Measurements from ENCODE around the gene DCDC1.
"Not testable (repeated sequence)": the region's sequence is repeated elsewhere in the genome, so short reads cannot be mapped to it uniquely, and the experiment has no call there.

Gene DCDC1

DNA sequence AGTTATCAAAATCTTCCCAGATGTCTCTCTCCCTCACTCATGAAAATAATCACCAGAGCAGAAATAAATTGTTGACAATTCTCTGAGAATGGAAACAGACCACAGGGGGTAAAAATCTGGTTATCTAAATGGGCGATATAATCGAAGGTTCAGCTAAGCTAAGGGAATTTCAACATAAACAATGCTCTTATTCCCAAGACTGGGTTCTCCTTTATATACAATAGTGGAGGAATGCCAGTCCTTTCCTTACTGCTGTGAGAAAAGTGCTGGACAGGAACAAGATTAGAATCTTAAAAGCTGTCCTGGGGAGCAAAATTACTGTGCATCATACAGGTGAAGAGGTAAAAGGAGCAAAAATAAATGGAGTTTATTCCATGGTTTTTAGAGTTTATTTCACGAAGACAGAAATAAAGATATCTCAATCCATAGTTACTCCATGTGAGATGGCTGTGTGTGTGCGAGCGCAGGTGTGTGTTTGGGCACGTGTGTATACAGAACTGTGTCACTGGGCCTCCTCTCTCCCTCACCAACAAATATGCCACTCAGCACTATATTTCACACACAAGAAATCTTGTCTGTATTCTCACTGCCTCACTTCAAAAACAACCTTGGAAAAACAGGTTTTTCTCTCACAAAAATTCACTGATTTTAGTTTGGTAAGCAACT lies 385.6 kb downstream of the DCDC1 start:
- Histone ChIP-seq H3K27me3 (ENCODE audit: control insufficient read depth in 1 of 2, insufficient read depth in 2 of 2, low read length in 2 of 2) (no peaks in the 10 kb centered on the region), H3K4me3 (ENCODE audit: low read depth in 1 of 2, low read length in 2 of 2) (no peak overlapping the region), H3K4me1 (ENCODE audit: insufficient read depth, low read length) (no peaks in the 10 kb centered on the region), H3K36me3 (ENCODE audit: insufficient read depth, low read length) (no peaks in the 10 kb centered on the region), H3K9ac (ENCODE audit: low read length) (no peak overlapping the region), H3K27ac (ENCODE audit: low read depth, low read length) (no peak overlapping the region), H3K9me3 (ENCODE audit: low read length) (no peaks in the 10 kb centered on the region)

DNA sequence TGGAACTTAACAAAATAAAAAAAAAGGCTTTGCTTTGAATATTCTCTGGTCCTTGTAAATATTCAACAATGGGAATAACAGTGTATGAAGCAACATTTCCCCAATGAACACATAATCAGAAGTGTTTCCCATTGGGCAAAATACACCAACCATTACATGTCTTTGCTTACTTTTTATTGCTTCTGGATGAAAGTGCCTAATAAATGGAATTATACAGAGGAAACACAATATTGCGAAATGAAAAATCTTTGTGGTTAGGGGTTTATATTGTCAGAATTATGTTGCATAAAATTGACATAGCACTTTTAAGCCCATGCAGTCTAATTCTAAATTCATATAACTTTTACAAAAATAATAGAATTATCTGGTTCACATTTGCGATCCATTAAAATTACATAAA lies 386.4 kb downstream of the DCDC1 start:
- no peaks in the 10 kb centered on the region for H3K27me3 ChIP-seq (ENCODE audit: control insufficient read depth in 1 of 2, insufficient read depth in 2 of 2, low read length in 2 of 2)
- H3K4me1 ChIP-seq (ENCODE audit: insufficient read depth, low read length): no peaks in the 10 kb centered on the region
- H3K9ac ChIP-seq (ENCODE audit: low read length): no peak overlapping the region
- H3K4me3 ChIP-seq (ENCODE audit: low read depth in 1 of 2, low read length in 2 of 2): no peak overlapping the region
- H3K9me3 ChIP-seq (ENCODE audit: low read length): no peaks in the 10 kb centered on the region
- no peaks in the 10 kb centered on the region for H3K36me3 ChIP-seq (ENCODE audit: insufficient read depth, low read length)
- H3K27ac ChIP-seq (ENCODE audit: low read depth, low read length): no peak overlapping the region

DNA sequence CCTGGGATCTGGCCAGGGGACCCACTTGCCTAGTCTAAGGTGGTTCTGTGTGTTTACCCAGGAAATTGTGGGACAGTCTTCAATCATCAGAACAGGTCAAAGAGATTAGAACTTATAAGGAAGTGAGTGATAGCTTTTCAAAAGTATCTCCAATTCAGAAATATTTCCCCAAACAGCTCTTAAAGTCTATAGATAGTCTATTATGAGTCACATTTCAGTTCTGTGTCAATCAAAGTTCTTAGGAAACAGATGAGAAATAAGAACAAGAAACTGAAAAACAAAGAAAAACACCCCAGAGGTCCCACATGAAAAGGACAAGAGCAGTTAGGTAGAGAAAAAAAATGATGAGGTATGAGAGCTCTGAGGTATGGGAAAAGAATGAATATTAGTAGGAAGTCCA lies 402.0 kb downstream of the DCDC1 start:
- no peak overlapping the region for H3K9ac ChIP-seq (ENCODE audit: low read length)
- H3K9me3 ChIP-seq (ENCODE audit: low read length): no peaks in the 10 kb centered on the region
- H3K4me1 ChIP-seq (ENCODE audit: insufficient read depth, low read length): no peaks in the 10 kb centered on the region
- no peaks in the 10 kb centered on the region for H3K27me3 ChIP-seq (ENCODE audit: control insufficient read depth in 1 of 2, insufficient read depth in 2 of 2, low read length in 2 of 2)
- H3K27ac ChIP-seq (ENCODE audit: low read depth, low read length): no peak overlapping the region
- no peaks in the 10 kb centered on the region for H3K36me3 ChIP-seq (ENCODE audit: insufficient read depth, low read length)
- H3K4me3 ChIP-seq (ENCODE audit: low read depth in 1 of 2, low read length in 2 of 2): no peak overlapping the region

GRCh38 chr11:30960387-30960992 lies 409.0 kb downstream of the DCDC1 start:
- no peaks in the 10 kb centered on the region for H3K36me3 ChIP-seq (ENCODE audit: insufficient read depth, low read length)
- no peaks in the 10 kb centered on the region for H3K4me1 ChIP-seq (ENCODE audit: insufficient read depth, low read length)
- H3K9ac ChIP-seq (ENCODE audit: low read length): no peak overlapping the region
- no peaks in the 10 kb centered on the region for H3K27me3 ChIP-seq (ENCODE audit: control insufficient read depth in 1 of 2, insufficient read depth in 2 of 2, low read length in 2 of 2)
- H3K4me3 ChIP-seq (ENCODE audit: low read depth in 1 of 2, low read length in 2 of 2): no peak overlapping the region
- H3K27ac ChIP-seq (ENCODE audit: low read depth, low read length): no peak overlapping the region
- no peaks in the 10 kb centered on the region for H3K9me3 ChIP-seq (ENCODE audit: low read length)

DNA sequence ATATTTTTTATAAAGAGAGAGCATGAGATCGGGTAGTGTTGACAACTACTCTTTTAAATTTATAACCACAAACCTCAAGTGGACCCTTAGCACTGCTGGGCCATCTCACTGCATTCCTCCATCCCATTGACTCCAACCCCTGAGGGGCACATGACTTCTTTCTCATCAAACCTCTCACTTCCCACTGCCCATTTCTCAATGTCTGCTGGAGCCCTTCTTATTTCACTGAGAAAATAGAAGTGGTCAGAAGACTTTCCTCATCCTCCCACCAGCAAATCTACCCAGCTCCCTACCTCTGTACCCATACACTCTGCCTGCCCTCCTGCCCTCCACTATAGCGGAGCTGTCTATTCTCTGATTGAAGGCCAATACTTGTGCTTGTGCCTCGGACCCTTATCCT lies 412.8 kb downstream of the DCDC1 start:
- H3K27ac ChIP-seq (ENCODE audit: low read depth, low read length): no peak overlapping the region
- H3K9me3 ChIP-seq (ENCODE audit: low read length): no peaks in the 10 kb centered on the region
- H3K4me3 ChIP-seq (ENCODE audit: low read depth in 1 of 2, low read length in 2 of 2): no peak overlapping the region
- H3K36me3 ChIP-seq (ENCODE audit: insufficient read depth, low read length): no peaks in the 10 kb centered on the region
- H3K9ac ChIP-seq (ENCODE audit: low read length): no peak overlapping the region
- H3K4me1 ChIP-seq (ENCODE audit: insufficient read depth, low read length): no peaks in the 10 kb centered on the region
- H3K27me3 ChIP-seq (ENCODE audit: control insufficient read depth in 1 of 2, insufficient read depth in 2 of 2, low read length in 2 of 2): no peaks in the 10 kb centered on the region

GRCh38 chr11:30949838-30950237 lies 419.7 kb downstream of the DCDC1 start:
- Histone ChIP-seq H3K9me3 (ENCODE audit: low read length) (no peaks in the 10 kb centered on the region), H3K4me1 (ENCODE audit: insufficient read depth, low read length) (no peaks in the 10 kb centered on the region), H3K27ac (ENCODE audit: low read depth, low read length) (no peak overlapping the region), H3K27me3 (ENCODE audit: control insufficient read depth in 1 of 2, insufficient read depth in 2 of 2, low read length in 2 of 2) (no peaks in the 10 kb centered on the region), H3K4me3 (ENCODE audit: low read depth in 1 of 2, low read length in 2 of 2) (no peak overlapping the region), H3K9ac (ENCODE audit: low read length) (no peak overlapping the region), H3K36me3 (ENCODE audit: insufficient read depth, low read length) (no peaks in the 10 kb centered on the region)

GRCh38 chr11:30947715-30948114 lies 421.8 kb downstream of the DCDC1 start:
- H3K4me1 ChIP-seq (ENCODE audit: insufficient read depth, low read length); H3K36me3 ChIP-seq (ENCODE audit: insufficient read depth, low read length); H3K27me3 ChIP-seq (ENCODE audit: control insufficient read depth in 1 of 2, insufficient read depth in 2 of 2, low read length in 2 of 2): not testable (repeated sequence)

GRCh38 chr11:30938810-30939209 lies 430.7 kb downstream of the DCDC1 start:
- Histone ChIP-seq H3K9ac (ENCODE audit: low read length) (no peak overlapping the region), H3K27me3 (ENCODE audit: control insufficient read depth in 1 of 2, insufficient read depth in 2 of 2, low read length in 2 of 2) (no peaks in the 10 kb centered on the region), H3K4me1 (ENCODE audit: insufficient read depth, low read length) (no peaks in the 10 kb centered on the region), H3K9me3 (ENCODE audit: low read length) (no peaks in the 10 kb centered on the region), H3K4me3 (ENCODE audit: low read depth in 1 of 2, low read length in 2 of 2) (no peak overlapping the region), H3K36me3 (ENCODE audit: insufficient read depth, low read length) (no peaks in the 10 kb centered on the region), H3K27ac (ENCODE audit: low read depth, low read length) (no peak overlapping the region)

More at GRCh38 chr11:30947715-30948114, 421.8 kb downstream of the DCDC1 start:
- H3K27ac ChIP-seq (ENCODE audit: low read depth, low read length); H3K4me3 ChIP-seq (ENCODE audit: low read depth in 1 of 2, low read length in 2 of 2); H3K9me3 ChIP-seq (ENCODE audit: low read length); H3K9ac ChIP-seq (ENCODE audit: low read length): not testable (repeated sequence)

- Histone ChIP-seq H3K27me3 (ENCODE audit: control insufficient read depth in 1 of 2, insufficient read depth in 2 of 2, low read length in 2 of 2) (no peaks in the 10 kb centered on the region), H3K4me1 (ENCODE audit: insufficient read depth, low read length) (no peaks in the 10 kb centered on the region), H3K27ac (ENCODE audit: low read depth, low read length) (no peak overlapping the region), H3K9me3 (ENCODE audit: low read length) (no peaks in the 10 kb centered on the region), H3K36me3 (ENCODE audit: insufficient read depth, low read length) (no peaks in the 10 kb centered on the region), H3K9ac (ENCODE audit: low read length) (no peak overlapping the region), H3K4me3 (ENCODE audit: low read depth in 1 of 2, low read length in 2 of 2) (no peak overlapping the region)
These were observed 431.4 kb downstream of the DCDC1 start for GRCh38 chr11:30938171-30938570.

DNA sequence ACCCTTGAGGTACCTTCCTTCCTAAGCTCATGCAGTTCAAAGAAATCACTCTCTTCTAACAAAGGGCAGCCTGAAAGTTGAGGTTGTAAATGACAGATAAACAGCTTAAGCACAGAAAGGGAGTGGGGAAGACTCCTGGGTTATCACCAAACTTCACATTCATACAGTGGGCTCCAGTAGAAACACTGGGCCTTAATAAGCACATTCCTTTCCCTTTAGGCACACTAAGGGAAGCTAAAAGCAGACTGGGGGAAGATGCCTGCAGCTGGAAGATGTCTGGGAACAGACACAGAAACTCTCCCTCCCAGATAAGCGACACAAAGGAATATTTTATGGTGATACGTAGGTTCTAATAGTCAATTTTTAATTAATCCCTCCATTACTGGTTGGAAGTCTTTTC lies 433.0 kb downstream of the DCDC1 start:
- Histone ChIP-seq H3K27ac (ENCODE audit: low read depth, low read length) (no peak overlapping the region), H3K27me3 (ENCODE audit: control insufficient read depth in 1 of 2, insufficient read depth in 2 of 2, low read length in 2 of 2) (no peaks in the 10 kb centered on the region), H3K4me3 (ENCODE audit: low read depth in 1 of 2, low read length in 2 of 2) (no peak overlapping the region), H3K36me3 (ENCODE audit: insufficient read depth, low read length) (no peaks in the 10 kb centered on the region), H3K9me3 (ENCODE audit: low read length) (no peaks in the 10 kb centered on the region), H3K9ac (ENCODE audit: low read length) (no peak overlapping the region), H3K4me1 (ENCODE audit: insufficient read depth, low read length) (no peaks in the 10 kb centered on the region)

- H3K9ac ChIP-seq (ENCODE audit: low read length): no peak overlapping the region
These were observed 433.7 kb downstream of the DCDC1 start for GRCh38 chr11:30935861-30936260.

DNA sequence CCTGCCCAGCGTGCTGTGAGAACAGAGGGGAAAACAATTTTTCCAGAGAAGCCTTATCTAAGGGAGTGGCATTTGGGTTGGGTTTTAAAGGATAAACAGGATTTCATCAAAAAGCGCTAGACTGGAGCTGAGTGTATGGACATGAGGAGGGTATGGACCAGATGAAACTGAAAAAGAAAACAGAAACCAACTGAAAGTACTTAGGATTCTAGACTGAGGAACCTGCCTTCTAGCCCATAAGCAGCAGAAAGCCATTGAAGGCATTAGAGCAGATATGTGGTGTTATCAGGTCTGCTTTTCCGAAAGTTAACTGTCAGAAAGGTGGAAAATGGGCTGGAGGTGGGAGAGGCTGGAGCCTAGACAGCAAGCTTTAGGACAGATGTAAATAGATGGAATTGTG lies 443.4 kb downstream of the DCDC1 start:
- Histone ChIP-seq H3K4me1 (ENCODE audit: insufficient read depth, low read length) (no peaks in the 10 kb centered on the region), H3K9ac (ENCODE audit: low read length) (no peak overlapping the region), H3K27me3 (ENCODE audit: control insufficient read depth in 1 of 2, insufficient read depth in 2 of 2, low read length in 2 of 2) (no peaks in the 10 kb centered on the region), H3K4me3 (ENCODE audit: low read depth in 1 of 2, low read length in 2 of 2) (no peak overlapping the region), H3K36me3 (ENCODE audit: insufficient read depth, low read length) (no peaks in the 10 kb centered on the region), H3K9me3 (ENCODE audit: low read length) (no peaks in the 10 kb centered on the region), H3K27ac (ENCODE audit: low read depth, low read length) (no peak overlapping the region)

More at GRCh38 chr11:30935861-30936260, 433.7 kb downstream of the DCDC1 start:
- Histone ChIP-seq H3K36me3 (ENCODE audit: insufficient read depth, low read length) (no peaks in the 10 kb centered on the region), H3K4me3 (ENCODE audit: low read depth in 1 of 2, low read length in 2 of 2) (no peak overlapping the region), H3K27ac (ENCODE audit: low read depth, low read length) (no peak overlapping the region), H3K27me3 (ENCODE audit: control insufficient read depth in 1 of 2, insufficient read depth in 2 of 2, low read length in 2 of 2) (no peaks in the 10 kb centered on the region), H3K4me1 (ENCODE audit: insufficient read depth, low read length) (no peaks in the 10 kb centered on the region), H3K9me3 (ENCODE audit: low read length) (no peaks in the 10 kb centered on the region)

Data from muscle layer of colon (tissue), 2 donors.